SW 1271 (cell line): Measurements from ENCODE around the gene SLC1A3.
"Not testable (repeated sequence)": the region's sequence is repeated elsewhere in the genome, so short reads cannot be mapped to it uniquely, and the experiment has no call there.

Experiments
- DNase-seq, 2 experiments: peaks; one replicate each; lab custom pipeline; 2025; lab: John Stamatoyannopoulos, UW

The SLC1A3 gene

GRCh38 chr5:36630201-36631145 lies 24.1 kb downstream of the SLC1A3 start:
- no peak for DNase-seq

DNA sequence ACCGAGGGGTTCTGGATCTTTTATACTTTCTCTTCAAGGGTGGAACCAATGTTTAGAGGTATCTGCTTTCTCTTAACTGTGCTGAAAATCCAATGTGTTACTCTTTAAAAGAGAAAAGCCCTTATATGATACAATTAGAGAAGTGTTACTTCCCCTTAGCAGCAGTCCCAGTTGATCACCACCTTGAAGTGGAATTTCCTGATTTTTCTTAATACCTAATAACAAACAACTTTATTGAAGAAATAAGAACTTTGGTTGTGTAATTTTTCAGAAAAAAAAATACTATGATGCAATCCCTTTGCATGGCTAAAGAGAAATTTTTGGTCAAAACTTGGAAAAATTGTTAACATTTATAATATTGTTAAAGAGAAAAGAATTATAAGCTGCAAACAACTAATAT lies 24.7 kb downstream of the SLC1A3 start:
- no peak for DNase-seq

DNA sequence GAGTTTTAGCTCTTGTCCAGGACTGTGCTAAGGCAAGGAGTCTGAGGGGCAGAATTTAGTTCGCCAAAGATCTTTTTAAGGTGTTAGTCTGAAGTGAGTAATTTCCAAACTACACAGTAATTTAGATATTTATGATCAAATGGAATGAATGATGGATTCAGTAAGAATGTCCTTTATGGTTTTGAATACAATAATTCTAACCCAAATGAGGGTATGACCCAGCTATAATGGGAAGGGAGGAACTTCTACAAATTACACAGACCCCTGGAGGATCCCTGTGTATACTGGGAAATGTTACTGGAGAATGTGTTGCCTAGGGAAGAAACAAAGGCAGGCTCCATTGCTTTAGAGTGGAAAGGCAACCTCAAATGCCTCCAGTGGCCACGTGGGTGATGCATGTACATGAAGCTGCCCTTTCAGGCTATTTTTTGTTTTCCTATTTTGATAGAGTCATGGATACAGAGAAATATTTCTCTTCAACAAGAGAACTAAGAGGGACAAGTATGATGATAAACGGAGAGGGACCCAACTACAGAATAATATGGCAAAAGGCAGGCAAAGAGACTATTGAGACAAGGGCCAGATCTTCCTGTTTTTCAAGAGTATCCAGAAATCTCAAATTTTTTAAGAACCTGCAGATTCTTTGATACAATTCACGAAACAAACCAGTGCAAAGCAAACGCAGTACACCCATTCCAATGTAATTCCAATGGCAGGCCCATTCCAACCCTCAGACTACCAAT lies 25.4 kb downstream of the SLC1A3 start:
- DNase-seq: no peak

- DNase-seq: no peak
These were observed 25.9 kb downstream of the SLC1A3 start for GRCh38 chr5:36632363-36632664.

DNA sequence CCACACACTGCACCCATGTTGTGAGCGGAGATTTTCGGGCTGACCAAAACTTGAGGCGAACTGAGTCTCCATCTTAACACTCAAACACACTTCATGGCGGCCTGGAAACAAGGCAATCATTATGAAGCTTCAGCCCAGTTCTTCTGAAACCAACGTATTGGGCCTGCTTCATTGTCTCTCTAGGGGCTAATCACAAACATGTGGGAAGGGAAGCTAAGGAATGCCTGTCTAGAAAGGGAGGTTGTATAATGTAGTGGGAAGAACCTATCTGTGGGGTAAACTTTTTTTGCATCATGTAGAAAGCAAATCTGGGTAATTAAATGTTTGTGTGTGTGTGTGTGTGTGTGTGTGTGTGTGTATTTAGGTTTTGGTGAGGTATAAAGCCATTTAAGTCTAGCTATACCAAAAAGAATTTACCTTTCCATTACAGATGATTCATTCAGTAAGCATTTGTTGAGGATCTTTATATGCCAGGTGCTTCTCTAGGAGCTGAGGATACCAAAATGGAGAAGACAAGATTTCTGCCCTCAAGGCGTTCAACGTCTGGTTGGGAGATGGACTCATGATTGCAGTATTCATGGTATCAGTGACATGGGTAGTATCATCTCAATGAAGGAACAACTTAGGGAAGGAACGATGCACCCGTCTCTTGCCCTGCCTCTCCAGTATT lies 29.4 kb downstream of the SLC1A3 start:
- no peak for DNase-seq

GRCh38 chr5:36637101-36637500 lies 30.7 kb downstream of the SLC1A3 start:
- no peak for DNase-seq

- DNase-seq: no peak
These were observed 31.1 kb downstream of the SLC1A3 start for GRCh38 chr5:36637516-36637915.

DNA sequence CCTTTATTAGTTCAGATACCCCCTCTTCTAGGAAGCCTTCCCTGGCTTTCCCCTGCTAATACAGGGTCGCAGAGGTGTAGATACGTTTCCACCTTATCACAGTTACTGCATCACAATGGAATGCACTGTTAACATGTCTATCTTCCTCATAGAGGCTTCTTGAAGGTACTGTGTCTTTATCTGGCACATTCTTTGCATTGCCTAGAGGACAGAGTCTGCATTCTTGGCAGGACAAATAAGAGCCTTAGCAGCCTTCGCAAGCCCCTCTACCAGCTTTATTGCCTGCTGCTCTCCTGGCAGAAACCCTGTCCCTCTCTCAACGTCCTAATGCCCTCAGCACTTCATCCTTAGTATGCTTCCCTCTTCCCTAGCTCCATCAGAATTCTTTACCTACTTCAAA lies 31.6 kb downstream of the SLC1A3 start:
- no peak for DNase-seq

DNA sequence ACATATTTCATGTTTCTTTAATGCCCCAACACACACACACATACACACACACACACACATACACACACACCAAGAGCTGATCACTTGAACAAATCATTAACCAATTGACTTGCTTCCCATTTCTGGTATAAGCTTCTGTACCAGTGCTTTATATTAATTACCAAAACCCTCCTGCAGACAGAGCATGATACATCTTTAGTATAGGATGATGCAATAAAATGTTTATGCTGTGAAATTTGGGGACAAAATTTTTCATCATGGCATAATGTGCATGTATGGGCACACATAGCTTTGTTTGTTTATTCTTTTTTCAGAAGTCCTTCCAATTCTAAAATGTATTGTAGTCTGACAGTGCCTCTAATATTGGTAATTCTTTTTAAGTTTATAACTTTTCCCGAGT lies 34.5 kb downstream of the SLC1A3 start:
- DNase-seq: no peak

DNA sequence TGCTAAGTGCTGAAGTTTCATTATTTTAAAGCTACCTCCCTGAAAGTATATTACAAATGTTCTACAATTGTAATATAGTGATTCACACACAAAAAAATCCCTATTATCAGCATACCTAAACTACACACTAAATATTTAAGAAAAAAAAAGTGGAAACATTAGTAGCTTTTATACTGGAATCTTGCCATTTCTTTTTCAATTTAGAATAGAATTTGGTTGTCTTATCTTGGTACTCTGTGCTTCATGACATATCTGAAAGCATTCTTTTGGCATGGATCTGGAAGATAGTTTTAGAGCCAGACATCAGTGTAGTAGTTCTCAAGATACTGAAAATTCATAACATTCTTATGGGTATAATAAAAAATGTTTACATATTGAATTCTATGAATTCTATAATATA lies 35.0 kb downstream of the SLC1A3 start:
- DNase-seq: no peak

DNA sequence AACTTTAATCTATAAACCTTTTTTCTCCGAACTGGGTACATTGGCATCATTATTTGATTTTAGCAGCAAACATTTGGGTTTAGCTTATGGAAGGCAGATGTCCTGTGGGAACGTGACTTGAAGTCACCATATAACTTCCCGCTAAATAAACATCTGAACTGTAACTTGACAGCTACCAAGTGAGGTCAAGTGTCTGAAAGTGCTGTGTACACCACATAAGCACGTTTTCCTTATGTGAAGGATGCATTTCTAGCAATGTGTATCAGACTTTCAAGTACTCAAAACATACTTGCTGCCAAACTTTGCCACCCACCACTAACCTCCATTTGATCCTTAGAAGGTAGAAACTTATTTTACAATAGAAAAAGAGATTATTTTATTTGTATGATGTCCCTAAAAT lies 35.7 kb downstream of the SLC1A3 start:
- DNase-seq: no peak

DNA sequence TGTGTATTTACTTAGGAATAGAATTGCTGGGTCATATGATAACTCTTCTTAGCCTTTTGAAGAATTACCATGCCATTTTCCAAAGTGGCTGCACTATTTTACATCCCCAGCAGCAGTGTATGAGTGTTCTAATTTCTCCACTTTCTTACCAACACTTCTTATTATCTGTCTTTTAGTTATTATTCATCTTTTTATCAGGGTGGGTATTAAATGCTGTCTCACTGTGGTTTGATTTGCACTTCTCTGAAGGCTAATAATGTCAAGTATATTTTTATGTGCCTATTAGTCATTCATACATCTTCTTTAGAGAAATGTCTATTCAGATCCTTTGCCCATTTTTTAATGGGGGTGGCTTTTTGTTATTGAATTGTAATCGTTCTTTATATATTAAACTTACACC lies 36.8 kb downstream of the SLC1A3 start:
- no peak for DNase-seq

DNA sequence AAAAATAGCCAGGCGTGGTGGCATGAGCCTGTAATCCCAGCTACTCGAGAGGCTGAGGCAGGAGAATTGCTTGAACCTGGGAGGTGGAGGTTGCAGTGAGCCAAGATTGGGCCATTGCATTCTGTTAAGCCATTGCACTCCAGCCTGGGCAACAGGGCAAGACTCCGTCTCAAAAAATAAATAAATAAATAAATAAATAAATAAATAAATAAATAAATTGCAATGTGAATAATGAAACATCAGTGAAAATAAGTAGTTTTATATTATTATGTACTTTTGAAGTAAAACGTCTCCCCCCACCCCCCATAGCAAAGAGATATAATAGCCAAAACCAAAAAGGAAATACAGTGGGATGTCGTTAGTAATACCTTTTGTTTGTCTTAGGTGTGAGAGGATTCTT lies 37.4 kb downstream of the SLC1A3 start:
- not testable (repeated sequence) for DNase-seq

- DNase-seq: no peak
These were observed 38.3 kb downstream of the SLC1A3 start for GRCh38 chr5:36644727-36645126.

- no peak for DNase-seq
These were observed 39.7 kb downstream of the SLC1A3 start for GRCh38 chr5:36646100-36646499.

- DNase-seq: no peak
These were observed 40.2 kb downstream of the SLC1A3 start for GRCh38 chr5:36646507-36647023.

DNA sequence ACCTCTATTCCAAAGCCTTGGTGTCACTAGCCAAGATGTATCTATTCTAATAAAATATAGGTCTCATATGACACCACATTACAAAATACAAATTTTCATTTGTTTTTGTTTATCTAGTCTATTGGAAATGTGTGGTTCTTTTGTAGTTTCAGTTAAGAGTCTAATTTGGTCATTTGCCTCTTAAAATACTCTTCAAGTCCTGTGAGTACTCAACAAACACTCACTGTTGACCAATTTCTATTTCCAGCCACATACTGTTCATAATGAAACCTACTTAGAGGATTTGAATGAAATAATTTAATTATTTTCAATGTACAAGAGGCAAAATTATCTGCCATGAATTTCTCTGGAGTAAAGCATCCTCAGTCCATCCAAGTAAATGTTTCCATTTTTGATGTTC lies 40.6 kb downstream of the SLC1A3 start:
- DNase-seq: no peak

- DNase-seq: no peak
These were observed 42.0 kb downstream of the SLC1A3 start for GRCh38 chr5:36648426-36648825.

GRCh38 chr5:36651761-36652685 lies 45.6 kb downstream of the SLC1A3 start:
- DNase-seq: no peak

DNA sequence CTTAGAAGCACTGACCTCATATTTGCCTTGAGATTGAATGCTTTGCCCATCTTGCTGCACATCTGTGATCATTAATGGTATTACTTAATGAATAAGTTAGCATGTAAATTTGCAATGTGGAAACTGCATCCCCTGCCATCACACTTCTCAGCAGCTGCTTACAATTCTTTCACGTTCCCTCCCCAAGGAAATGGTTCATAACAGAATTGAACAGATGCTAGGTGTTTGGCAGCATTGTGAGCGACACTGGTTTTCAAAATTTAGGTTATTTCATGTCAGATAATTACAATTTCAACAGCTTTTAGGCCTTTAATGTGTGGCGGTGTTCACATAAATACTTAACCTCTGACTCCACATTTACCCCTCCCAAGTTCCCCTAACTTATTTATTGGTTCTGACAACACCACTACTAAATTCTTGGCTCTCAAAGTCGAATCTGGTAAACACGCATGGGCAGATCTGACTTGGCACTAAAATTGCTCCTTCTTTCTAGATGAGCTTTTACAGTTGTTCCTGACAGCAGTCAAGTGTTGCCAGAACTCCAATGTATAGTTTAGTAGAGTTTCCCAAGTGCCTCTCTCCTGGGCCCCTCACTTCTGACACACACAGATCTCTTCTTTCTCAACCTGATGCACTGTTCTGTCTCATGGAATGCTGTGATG lies 46.8 kb downstream of the SLC1A3 start:
- no peak for DNase-seq

GRCh38 chr5:36654564-36654963 lies 48.2 kb downstream of the SLC1A3 start:
- no peak for DNase-seq
